H1 (cell line): ENCODE data around the gene RGS7BP. TPM values are rescaled to one million over a fixed set of nuclear protein-coding genes. Genes with fewer than 3 reads are reported as not detected.

Source experiments
- ATF3 ChIP-seq: IDR thresholded peaks from 2 replicates; pipeline ENCODE4 v1.6.1; 2011; ENCODE audit warnings: low read depth, mild to moderate bottlenecking, low read length; ENCODE audit not compliant: insufficient read depth
- BCL11A ChIP-seq, 2 experiments: IDR thresholded peaks; one replicate each; pipeline ENCODE4 v1.6.1; 2011; ENCODE audit warnings: low read depth in 2 of 2, low read length in 2 of 2, mild to moderate bottlenecking in 2 of 2
- BRCA1 ChIP-seq: IDR thresholded peaks from 2 replicates; pipeline ENCODE4 v1.6.1; 2012; ENCODE audit warnings: low read depth, low read length, improper control_type of control experiment
- CHD7 ChIP-seq: fragments of 300-600 bp; sonication (generic); IDR thresholded peaks from 2 replicates; pipeline ENCODE4 v1.7.1; 2012; ENCODE audit warnings: low read length, moderate library complexity, mild to moderate bottlenecking, inconsistent platforms; ENCODE audit not compliant: insufficient replicate concordance
- CREB1 ChIP-seq: IDR thresholded peaks from 2 replicates; pipeline ENCODE4 v1.6.1; 2012; ENCODE audit warnings: inconsistent platforms
- E2F6 ChIP-seq: IDR thresholded peaks from 2 replicates; pipeline ENCODE4 v1.6.1; 2012; ENCODE audit warnings: inconsistent platforms
- KDM4A ChIP-seq: IDR thresholded peaks from one replicate; pipeline ENCODE4 v1.7.1; 2012; ENCODE audit warnings: low read depth, mild to moderate bottlenecking, moderate library complexity, low read length, inconsistent platforms; ENCODE audit not compliant: severe bottlenecking
- PHF8 ChIP-seq: fragments of 200-600 bp; sonication (generic); conservative IDR thresholded peaks from 2 replicates; pipeline ENCODE4 v1.7.1; 2012; ENCODE audit warnings: low read depth, mild to moderate bottlenecking, inconsistent platforms, low read length, moderate library complexity
- TCF12 ChIP-seq: IDR thresholded peaks from 2 replicates; pipeline ENCODE4 v1.6.1; 2011; ENCODE audit warnings: low read depth, mild to moderate bottlenecking, low read length
- polyA plus RNA-seq, 7 experiments: library from polyadenylated mRNA; depleted of rRNA in 3 of 7; stranded (reverse) in 5 of 7; unstranded in 2 of 7; fragments of >200 nt in 5 of 7; fragments of 200-250 nt in 2 of 7; gene quantifications; 1 replicate in 5 of 7; 2 replicates in 1 of 7; 4 replicates in 1 of 7; pipeline versions ENCODE4 v1.2.1 to v1.2.3, GENCODE V29; 2011 to 2013; ENCODE audit warnings: missing spikeins in 2 of 7, mixed read lengths in 2 of 7
- total RNA-seq: library from RNA; stranded (reverse); fragmentation: NEBNext Ultra II Directional; extraction: Animal tissue kit (Norgen Biotek cat#: 25700); gene quantifications from 2 replicates; pipeline ENCODE4 v1.2.1, GENCODE V29; 2021

RGS7BP gene
- total and polyA plus RNA-seq, 2 of the 8 experiments (the other 6 are each of a cell fraction or from before 2014, with no cell fraction given), result 0.65 to 2.3 TPM

- TF ChIP-seq CHD7, result no peak
- TF ChIP-seq BCL11A (IDR thresholded peaks at IDR 0.05; ENCODE audit: low read depth in 2 of 2, low read length in 2 of 2), result no peak
- TF ChIP-seq TCF12, result no peak
- no peak for TF ChIP-seq BRCA1
- no peak for TF ChIP-seq PHF8
- no peak for TF ChIP-seq E2F6
- TF ChIP-seq KDM4A, result no peak
- TF ChIP-seq CREB1, result no peak
- no peak for TF ChIP-seq ATF3
These were observed 8.8 kb downstream of the RGS7BP start (continued) for GRCh38 chr5:64514612-64515011.
